ENCODE measurements around the gene DBX2.
A peak's percentile ranks its signal among the peaks of the same experiment; 100 is the strongest.

Gene DBX2

DNA sequence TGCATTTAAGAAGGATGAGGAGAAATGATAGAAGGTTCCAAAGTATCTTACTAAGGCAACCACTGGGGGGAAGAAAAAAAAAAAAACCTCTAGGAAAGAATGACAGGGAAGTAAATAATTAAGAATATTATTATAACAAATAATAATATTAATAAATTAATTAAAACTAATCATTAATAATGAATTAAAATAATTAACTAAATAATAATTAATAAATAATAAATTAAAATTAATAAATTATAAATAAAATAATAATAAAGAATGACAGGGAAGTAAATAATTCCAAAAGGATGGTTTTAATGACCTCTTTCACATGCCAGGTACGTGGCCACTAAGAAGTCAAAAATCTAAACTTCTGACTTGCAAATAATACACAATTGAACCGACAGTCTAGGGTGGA lies 9.9 kb downstream of the DBX2 start:
- TF ChIP-seq GATA3 (IDR thresholded peaks at IDR 0.05; ENCODE audit: low read depth, low read length) (no peak), GATA2 (IDR thresholded peaks at IDR 0.05; ENCODE audit: low read depth, low read length) (no peak)

DNA sequence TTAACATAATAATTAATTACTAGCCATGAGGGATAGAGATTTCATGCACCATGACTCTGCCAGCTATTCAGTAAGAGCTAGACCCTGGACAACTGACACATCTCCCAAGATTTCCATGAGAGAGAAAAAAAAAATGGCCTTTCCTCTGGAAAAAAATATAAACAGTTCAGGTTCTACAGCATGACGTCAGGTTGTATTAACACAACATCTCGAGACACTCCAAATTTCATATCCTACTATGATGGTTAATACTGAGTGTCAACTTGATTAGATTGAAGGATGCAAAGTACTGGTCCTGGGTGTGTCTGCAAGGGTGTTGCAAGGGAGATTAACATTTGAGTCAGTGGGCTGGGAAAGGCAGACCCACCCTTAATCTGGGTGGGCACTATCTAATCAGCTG lies 11.1 kb downstream of the DBX2 start:
- TF ChIP-seq GATA2 (IDR thresholded peaks at IDR 0.05; ENCODE audit: low read depth, low read length): no peak
- TF ChIP-seq GATA3 (IDR thresholded peaks at IDR 0.05; ENCODE audit: low read depth, low read length): no peak

DNA sequence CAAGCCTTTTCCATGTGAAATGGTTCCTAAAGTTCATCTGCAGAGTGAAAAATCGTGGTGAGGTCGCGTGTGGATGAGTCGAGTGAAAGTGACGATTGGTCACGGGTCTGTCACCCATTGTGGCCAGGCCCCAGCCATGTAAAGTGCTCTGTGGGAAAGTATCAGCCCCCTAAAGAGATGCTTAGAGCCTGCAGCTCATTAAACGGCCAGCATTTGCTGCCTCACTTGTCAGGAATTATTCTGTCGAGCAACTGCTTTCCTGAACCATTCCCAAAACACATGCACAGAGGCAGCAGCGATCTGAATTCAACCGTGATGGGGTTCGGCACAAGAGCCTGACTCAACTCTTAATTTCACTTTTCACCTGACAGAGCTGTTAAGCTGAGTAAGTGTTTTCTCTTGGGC lies 16.0 kb downstream of the DBX2 start:
- TF ChIP-seq GATA3 (IDR thresholded peaks at IDR 0.05; ENCODE audit: low read depth, low read length): no peak
- TF ChIP-seq GATA2 (IDR thresholded peaks at IDR 0.05; ENCODE audit: low read depth, low read length): no peak

DNA sequence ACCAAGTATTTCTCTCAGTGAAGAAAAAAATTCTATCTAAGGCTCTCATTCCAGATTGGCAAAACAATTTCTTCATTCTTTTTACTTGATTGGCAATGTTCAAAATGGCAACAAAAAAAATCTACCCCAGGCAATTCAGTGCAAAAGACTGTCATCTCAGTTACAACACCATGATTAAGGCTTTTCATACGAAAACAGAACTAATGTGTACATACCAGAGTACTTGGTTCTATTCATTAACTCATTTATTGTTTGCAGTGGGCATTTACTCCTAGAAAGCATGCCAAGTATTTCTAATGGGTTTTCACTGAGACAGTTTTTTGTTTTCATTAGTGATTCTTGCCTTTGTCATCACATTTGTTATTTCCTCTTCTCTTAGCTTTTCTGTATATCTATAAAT lies 33.0 kb downstream of the DBX2 start:
- no peak for TF ChIP-seq GATA3 (IDR thresholded peaks at IDR 0.05; ENCODE audit: low read depth, low read length)
- no peak for TF ChIP-seq GATA2 (IDR thresholded peaks at IDR 0.05; ENCODE audit: low read depth, low read length)

DNA sequence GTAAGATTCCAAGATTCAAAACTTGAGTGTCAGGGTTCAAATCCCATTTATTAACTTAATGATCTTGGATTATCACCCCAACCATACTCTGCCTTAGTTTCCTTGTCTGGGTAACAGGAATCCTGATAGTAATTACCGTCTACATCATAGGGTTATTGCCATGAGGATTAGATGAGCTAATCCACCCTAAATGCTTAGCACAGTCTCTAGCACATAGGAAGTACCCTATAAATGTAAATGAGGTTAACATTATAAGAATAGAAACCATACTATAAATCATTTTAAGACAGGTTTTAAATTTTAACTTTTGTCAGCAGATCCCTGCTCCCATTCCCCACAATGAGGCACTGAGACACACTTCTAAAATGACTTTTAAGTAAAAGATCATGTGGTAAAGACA lies 36.5 kb downstream of the DBX2 start:
- TF ChIP-seq GATA3 (IDR thresholded peaks at IDR 0.05; ENCODE audit: low read depth, low read length): no peak
- no peak for TF ChIP-seq GATA2 (IDR thresholded peaks at IDR 0.05; ENCODE audit: low read depth, low read length)

DNA sequence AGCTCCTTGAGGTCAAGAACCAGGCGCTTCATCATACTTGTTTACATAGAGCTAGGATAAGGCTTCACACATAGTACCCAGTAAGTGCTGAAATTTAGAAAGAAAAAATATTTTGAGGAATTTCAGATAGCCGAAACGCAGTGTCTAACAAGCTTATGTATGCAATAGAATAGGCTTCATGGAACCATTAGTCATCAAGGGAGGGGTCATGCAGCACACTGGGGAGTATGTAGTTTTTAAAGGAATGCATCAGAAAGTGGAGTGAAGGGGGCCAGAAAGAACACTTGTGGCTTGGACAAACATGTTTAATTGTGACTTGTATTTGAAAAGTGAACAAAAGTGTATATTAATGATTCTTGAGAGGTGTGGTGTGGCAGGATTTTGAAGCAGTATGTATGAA lies 38.1 kb downstream of the DBX2 start:
- TF ChIP-seq GATA3 (IDR thresholded peaks at IDR 0.05; ENCODE audit: low read depth, low read length): no peak
- TF ChIP-seq GATA2 (IDR thresholded peaks at IDR 0.05; ENCODE audit: low read depth, low read length): no peak

DNA sequence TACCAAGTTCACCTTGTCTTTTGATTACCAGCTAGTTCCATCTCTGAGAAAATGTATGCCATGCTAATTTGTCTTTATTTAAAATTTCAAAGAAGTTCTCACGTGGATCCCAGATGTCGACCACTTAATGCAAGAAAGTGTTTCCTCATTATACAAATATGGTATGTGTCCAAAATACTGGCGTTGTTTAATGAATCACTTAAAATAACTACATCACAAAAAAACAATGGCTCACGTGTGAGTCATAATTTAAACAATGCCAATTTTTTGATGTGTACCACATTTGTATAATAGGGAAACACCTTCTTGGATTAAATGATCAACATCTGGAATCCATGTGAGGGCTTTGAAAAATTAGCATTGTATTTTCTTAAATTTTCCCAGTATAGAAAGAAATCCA lies 40.8 kb downstream of the DBX2 start:
- no peak for TF ChIP-seq GATA3 (IDR thresholded peaks at IDR 0.05; ENCODE audit: low read depth, low read length)
- no peak for TF ChIP-seq GATA2 (IDR thresholded peaks at IDR 0.05; ENCODE audit: low read depth, low read length)

DNA sequence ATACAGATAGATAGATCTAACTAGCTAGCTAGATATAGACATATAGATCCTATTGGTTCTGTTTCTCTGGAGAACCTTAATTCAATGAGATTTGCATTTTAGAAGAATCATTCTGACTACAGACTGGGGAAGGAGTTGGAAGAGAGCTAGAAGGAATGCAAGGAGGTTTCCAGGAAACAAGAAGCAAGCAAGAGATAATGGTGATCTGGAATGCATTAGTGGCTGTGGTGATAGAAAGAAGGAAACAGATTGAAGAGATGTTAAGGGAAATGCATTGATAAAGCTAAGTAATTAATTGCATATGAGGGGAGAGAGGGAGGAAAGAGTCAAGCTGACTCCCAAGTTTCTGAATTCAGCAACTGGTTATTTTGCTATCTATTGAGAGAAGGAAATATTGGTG lies 42.7 kb downstream of the DBX2 start:
- TF ChIP-seq GATA2 (IDR thresholded peaks at IDR 0.05; ENCODE audit: low read depth, low read length) (0 out of 2 replicates have a peak, but pooled peaks have one; percentile 8), GATA3 (IDR thresholded peaks at IDR 0.05; ENCODE audit: low read depth, low read length) (no peak)

DNA sequence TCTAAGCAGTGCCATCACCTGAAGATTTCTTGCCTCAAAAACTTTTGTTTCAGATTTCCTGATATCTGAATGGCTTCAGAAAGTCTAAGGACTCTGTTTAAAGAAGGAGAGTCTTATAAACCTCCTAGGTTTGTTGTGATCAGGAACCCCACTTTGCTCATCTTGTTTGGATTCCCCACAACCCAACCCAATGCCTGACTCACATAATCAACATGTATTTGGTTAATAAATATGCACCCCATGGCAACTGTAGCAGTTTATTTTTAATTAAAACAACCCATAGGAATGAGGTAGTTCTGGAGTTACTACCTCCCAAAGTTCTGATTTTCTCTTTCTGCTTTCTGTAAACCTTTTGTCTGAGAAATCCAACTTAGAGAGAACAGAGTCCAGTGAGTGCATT lies 51.5 kb downstream of the DBX2 start:
- TF ChIP-seq GATA3 (IDR thresholded peaks at IDR 0.05; ENCODE audit: low read depth, low read length) (no peak), GATA2 (IDR thresholded peaks at IDR 0.05; ENCODE audit: low read depth, low read length) (no peak)

DNA sequence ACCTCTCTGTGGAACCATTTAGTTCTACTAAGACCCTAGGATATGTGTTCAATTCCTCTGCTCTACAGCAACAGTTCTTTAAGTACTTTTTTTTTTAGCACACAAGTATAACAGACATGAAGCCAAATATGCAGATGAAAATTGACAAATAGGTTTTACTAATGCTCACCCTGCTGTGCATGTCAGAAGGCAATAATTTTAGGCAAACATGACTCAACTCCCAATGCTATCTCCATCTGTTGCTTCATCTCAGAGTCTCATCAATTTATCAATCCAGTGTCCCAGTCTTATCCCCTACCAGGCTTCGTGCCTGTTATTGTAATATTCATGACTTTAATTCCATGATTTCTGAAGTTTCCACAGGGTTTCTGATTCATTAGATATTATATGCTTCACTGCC lies 57.7 kb downstream of the DBX2 start:
- TF ChIP-seq GATA3 (IDR thresholded peaks at IDR 0.05; ENCODE audit: low read depth, low read length) (no peak), GATA2 (IDR thresholded peaks at IDR 0.05; ENCODE audit: low read depth, low read length) (no peak)

DNA sequence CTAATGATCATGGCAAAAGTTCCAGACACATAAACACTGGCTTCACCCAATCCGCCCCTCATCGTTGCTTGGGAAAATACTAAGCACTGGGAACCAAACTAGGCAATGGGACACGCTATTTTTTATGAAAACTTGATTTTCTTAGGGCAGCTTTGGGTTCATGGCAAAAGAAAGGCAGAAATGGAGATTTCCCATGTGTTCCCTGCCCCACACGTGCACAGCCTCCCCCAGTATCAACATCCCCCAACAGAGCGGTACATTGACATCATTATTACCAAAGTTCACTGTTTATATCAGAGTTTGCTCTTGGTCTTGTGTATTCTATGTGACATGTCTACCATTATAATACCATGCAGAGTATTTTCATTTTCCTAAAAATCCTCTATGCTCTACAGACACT lies 71.0 kb downstream of the DBX2 start:
- no peak for TF ChIP-seq GATA3 (IDR thresholded peaks at IDR 0.05; ENCODE audit: low read depth, low read length)
- no peak for TF ChIP-seq GATA2 (IDR thresholded peaks at IDR 0.05; ENCODE audit: low read depth, low read length)

DNA sequence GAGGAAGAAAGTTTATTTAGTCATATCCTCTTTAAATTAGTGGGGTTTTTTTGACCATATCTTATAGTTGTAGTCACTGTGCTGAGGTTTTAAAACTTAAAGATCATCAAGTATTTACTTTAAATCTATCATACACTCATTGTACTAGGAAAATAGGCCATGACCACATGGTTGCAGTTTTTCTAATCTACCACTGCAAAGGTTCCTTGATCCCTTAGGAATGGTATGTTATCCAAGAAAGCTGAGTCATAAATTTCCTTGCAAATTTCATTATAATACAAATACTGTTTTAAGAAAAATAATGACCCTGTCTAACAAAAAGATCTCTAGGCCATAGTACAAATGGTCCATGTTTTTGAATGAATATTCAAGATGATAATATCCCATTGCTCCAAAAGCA lies 74.7 kb downstream of the DBX2 start:
- TF ChIP-seq GATA2 (IDR thresholded peaks at IDR 0.05; ENCODE audit: low read depth, low read length) (no peak), GATA3 (IDR thresholded peaks at IDR 0.05; ENCODE audit: low read depth, low read length) (no peak)

DNA sequence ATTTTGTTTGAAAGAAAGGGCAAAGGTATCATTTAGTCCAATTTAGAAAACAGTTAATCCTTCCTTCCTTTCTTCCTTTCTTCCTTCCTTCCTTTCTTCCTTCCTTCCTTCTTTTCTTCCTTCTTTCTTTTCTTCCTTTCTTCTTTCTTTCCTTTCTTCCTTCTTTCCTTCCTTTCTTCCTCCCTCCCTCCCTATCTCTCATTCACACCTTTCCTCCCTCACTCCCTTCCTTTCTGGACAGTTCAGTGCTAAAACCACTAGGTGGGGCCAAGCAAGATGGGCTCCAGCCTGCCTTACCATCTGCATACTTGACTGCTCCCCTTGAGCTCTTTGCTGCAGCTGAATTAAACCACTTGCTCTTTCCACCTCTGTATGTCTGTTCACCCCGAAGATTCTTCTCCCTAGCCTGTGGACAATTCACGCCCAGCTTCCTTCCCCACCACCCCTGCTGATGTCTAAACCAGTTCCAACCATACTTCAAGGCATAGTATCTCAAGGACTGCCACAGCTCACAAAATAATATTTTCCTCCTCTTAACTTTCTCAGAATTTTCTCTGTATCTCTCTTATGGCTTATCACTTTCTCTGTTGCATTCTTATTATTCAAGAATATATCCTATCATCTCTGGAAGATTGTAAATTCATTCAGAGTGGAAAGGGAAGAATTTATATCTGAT lies 78.0 kb downstream of the DBX2 start:
- TF ChIP-seq GATA2 (IDR thresholded peaks at IDR 0.05; ENCODE audit: low read depth, low read length) (no peak), GATA3 (IDR thresholded peaks at IDR 0.05; ENCODE audit: low read depth, low read length) (no peak)

DNA sequence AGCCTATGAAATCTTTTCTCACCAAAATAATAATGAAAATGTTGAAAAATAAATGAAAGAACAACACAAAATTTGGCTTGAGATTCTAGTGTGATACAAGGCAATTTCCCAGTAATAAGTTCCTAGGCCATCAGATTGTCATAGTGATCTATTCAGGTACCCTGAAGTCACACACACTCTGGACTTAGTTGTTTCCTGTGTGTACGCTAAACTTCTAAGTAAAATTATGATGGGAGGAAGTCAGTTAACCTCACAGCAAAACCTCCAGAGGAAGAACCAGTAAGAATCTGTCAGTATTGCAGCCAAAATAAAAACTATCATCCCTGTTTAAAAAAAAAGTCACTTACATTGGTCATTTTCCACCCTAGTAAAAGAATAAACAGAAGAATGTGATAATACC lies 81.9 kb downstream of the DBX2 start:
- TF ChIP-seq GATA2 (IDR thresholded peaks at IDR 0.05; ENCODE audit: low read depth, low read length) (no peak), GATA3 (IDR thresholded peaks at IDR 0.05; ENCODE audit: low read depth, low read length) (no peak)

All from SH-SY5Y (cell line).